HG03066 (cell line): ENCODE results near the gene HLA-DMA.

Experiments
- ATAC-seq: cut with Tn5 transposase; IDR thresholded peaks from one replicate; pipeline ENCODE4 v1.9.1; 2021; ENCODE audit warnings: low read depth; ENCODE audit not compliant: unreplicated experiment

The HLA-DMA gene

DNA sequence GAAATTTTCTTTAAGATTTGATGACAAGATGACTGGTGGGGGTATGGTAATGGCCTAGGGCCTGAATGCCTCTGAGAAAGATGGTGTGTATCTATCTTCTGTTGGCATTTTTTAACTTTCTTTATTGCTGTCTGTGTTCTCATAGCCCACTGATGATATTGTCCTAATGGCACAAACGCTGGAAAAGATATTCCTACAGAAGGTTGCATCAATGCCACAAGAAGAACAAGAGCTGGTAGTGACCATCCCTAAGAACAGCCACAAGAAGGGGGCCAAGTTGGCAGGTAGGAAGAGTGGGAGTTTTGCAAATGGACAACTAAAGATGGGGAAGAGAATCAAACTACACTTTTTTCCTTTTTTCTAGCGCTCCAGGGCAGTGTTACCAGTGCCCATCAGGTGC is 23.0 kb upstream of the HLA-DMA start:
- ATAC-seq: no peak

DNA sequence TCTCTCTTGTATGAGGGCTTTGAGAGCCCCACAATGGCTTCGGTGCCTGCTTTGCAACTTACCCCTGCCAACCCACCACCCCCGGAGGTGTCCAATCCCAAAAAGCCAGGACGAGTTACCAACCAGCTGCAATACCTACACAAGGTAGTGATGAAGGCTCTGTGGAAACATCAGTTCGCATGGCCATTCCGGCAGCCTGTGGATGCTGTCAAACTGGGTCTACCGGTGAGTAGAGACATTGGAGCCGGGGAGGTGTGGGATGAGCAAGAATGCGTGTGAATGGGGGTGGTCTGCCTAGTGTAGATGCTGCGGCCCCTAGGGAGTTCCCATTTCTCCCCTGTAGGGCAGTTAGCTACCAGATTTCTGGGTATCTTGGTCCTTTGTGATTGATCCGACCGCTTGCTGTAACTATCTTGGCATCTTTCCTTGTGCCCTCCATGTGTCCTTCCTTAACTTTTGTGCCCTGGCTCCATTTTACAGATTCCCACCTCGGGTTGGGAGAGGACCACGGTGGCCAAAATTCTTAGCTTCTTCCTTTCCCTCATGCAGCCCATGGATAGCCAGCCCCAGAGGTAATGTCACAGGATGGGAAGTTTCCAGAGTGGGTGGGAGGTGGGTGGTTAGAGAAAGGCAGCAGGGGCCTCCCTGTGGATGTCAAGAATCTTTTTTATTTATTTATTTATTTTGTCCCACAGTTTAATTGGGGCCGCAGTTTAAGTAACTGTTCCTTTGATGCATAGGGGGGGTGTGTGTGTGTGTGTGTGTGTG is 21.8 kb upstream of the HLA-DMA start:
- no peak for ATAC-seq

DNA sequence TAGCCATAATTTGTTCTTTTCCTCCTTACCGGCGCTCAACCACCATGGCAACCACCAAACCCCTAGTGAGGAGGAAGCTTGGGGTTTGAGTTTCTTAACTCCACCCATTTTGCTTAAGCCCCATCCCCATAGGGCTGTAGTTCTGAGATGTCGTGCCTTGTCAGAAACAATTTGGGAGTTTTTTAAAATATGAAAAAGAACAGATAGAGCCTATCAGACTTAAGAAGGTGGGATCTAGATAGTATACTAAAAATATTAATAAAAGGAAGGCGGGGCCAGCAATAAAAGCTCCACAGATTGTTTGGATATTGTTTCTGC is 21.1 kb upstream of the HLA-DMA start:
- ATAC-seq: no peak

DNA sequence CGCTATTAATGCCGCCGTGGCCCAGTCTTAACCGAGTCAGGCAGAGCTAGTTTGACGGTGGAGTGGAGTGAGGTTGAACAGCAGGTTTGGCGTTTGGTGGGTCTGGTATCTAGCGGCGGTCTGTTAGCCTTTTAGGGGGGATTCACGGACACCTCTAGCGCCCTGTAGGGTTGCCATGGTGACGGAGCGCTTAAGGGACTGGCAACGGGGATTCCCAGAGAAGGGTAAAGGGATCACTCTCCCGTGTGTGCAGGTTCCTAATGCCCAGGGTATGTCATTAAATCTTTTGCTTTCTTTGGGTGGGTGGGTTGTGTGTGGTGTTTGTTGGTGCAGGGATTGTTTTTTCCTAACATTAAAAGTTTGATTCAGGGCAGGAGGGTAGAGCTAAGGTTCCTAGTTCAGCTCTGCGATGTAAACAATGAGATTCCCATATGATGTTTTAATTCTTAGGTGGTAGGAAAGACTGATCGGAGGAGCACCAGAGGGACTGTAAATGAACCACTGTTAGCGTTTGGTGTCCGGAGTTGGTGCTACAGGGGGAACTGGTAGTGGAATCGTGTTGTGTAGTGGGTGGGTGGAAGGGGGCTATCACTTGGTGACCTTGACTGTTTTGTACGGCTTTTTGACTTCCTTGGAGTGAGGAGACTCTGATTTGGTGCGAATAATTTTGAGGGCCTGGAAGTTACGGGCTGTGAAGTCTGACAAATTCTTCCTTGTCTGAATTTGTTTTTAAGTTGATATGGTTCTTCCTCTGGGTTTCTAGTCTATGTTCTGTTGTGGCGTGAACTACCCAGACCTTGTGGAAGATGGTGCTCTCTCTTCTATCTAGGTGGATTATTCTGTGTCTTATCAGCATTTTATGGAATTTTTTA is 20.5 kb upstream of the HLA-DMA start:
- ATAC-seq: no peak

DNA sequence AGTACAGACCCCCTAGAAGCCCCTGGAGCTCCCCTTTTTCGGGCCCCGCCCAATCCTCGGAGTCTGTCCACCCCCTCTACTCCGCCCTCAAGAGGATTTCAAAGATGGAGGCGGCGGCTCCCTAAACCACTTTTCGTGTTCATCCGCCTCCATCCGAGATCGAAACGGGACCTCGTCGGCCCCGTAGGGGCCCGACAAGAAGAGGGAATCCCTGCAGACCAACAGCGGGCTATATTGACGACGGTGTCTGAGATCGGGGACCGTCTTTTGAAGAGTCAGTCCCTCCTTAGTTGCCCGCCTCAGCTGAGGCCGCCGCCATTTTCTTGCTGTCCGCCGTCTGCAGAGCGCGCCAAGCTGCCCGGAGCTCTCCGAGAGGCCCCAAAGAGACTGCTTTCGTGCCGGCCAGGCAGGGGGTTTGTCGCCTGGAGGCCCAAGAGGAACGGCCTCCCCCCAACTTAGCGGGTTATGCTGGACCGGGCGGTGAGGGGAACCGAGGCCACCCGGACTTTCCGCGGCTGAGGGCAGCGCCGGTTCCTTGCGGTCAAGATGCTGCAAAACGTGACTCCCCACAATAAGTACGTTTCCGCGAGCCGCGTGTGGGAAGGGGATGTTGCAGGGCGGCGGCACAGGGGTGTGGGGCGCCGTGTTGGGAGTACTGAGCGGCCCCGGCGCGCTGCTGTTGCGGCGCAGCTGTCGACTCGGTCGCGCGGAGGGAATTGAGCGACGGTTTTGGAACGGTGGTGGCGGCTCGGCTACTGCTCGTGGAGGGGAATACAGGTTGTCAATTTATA is 19.7 kb upstream of the HLA-DMA start:
- ATAC-seq: no peak

DNA sequence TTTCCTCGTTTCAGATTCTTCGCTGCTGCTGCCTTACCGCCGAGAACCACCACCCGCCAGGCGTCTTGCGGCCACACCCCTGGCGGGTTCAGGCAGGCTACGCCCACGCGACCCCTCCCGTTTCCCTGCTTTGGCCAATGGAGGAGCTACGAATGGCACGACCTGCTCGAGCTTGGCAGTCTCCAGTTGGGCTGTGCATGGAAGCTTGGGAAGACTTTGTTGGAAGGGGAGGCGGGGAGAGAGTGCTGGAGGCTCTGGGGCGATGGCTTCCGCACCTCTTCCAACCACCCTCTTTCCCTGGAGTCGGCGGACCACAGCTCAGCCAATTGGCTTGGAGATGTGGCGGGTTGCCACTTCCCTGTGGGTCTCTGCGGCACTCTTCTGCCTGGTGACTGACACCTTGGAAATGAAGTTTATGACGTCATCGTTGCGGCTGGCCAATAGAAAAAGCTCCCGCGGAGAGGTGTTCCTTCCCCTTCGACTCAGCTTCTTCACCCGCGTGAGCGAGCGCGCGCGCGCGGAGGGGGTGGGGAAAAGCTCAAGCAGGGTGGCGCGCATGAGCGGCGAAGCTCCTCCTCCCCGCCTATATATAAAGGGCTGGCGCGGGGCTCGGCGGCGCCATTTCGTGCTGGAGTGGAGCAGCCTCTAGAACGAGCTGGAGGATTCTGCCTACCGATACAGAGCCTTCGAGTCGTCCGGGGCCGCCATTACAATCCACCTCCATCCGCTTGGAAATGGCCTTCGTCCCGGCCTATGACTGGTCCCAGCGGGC is 18.9 kb upstream of the HLA-DMA start:
- peak; percentile 46 for ATAC-seq

DNA sequence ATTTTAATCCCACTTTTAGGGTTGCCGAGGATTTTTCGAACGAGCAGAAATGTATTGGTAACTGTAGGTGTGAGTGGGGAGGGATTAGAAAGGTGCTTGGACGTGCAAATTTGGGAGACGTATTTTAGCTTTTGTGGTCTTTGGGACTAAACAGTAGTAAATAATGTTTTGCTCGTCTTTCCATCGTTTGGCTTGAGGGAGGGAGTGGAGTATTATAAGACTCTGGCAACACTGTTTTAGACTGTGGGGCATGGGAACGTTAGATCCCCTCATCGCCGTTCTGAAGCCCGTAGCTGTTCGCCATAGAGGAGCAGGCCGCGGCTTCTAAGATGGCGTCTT is 18.3 kb upstream of the HLA-DMA start:
- no peak for ATAC-seq

DNA sequence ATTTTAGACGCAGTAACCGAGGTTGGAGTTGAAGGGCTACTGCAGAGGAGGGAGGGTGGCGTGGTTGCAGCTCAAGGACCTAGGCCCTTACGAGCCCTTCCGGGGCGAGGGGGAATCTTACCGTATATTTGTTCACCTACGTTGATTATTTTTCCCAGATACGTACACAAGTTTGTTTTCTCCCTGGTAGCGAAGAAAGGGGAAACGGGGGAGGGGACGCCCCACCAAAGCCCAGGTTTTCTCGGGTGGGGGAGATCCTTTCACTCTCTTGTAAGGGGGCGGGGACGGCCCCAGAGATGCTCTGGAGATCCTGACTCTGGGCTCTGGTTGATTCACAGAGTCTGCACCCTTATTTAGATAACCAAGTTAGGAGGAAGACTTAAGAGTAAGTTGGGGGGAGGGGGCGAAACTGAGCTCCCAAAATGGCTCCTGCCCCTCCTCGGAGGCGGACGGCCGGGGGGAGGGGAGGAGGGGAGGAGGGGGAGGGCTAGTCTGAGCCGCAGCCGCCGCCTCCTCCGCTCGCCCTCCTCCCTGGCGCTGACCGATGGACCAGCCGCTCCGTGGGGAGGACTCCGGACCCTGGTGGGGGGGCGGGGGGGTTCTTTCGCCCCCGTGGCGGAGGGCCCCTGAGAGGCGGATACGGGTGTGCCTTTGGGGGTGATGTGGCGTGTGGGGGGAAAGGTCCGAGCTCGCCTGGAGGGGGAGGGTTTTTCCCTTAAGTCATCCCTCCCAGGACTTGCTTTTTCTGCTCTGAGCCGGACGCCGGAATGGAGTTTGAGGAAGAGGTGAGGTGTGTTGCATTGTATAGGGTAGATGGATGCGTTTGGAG is 17.7 kb upstream of the HLA-DMA start:
- ATAC-seq: no peak

DNA sequence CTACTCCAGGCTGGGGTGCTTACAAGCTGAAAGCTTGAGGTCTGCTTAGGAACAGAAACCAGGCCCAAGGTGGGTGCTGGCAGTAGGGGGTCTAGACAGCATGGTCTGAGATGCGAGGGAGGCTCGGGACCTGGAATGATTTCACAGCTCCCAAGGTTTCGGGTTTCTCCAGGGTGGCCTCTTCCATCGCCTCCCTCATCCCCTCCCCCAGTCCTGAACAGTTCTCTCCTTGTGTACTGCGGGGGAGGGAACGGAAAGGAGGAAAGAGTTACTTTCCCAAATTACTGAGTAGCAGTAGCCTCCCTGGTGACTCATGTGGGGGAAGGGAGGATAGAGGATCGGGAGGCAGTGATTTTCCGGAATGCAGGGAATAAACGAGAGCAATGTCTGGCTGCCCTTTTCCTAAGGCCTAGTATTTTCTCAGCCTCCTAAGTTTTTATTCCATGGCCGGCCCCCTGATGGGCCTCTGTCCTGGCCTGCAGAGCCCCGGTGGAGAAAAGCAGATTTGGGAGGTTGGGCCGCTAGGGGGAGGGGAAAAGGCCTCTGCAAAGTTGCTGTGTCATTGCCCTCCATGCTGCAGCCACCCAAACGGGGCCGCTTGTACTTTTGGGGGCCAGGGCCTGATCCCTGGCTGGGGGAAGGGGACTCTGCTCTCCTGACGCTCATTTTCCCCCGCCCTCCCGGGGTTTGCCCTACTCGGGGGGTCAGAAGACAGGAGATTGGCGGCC is 17.0 kb upstream of the HLA-DMA start:
- no peak for ATAC-seq

DNA sequence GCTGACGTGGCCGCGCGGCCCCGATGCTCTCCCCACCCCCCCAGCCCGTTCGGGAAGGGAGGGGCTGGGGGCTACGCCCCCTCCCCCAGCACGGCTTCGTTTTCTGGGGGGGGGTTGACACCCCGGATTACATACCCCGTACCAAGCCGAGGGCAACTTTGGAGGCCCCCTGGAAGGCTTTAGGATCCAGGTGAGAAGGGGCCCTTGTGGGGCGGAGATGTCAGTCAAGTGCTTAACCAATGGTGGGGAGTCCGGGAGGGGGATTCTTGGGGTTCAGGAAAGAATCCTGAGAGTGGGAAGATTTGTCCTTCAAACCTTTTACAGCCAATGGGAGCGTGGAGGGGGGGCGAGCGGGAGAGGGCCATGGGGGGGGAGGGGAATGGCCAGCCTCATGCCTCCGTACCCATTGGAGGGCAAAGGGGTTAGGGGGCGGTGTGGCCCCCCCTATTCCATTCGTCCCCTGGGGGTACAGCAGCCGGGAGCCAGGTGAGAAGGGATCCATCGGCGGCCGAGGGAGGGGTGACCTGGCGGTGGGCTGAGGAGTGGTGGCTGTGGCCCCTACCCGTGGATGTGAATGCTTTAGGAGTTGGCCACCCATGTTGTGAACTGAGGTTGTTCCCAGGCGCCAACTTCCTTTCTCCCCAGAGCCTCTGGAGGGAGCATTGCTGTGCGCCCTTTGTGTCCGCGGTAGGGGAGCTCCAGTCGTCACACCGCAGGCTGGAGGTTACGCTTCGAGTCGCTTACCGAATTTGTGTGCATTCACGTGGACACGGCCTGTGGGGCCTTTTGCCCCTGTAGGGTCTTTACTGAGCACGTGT is 16.2 kb upstream of the HLA-DMA start:
- ATAC-seq: no peak

DNA sequence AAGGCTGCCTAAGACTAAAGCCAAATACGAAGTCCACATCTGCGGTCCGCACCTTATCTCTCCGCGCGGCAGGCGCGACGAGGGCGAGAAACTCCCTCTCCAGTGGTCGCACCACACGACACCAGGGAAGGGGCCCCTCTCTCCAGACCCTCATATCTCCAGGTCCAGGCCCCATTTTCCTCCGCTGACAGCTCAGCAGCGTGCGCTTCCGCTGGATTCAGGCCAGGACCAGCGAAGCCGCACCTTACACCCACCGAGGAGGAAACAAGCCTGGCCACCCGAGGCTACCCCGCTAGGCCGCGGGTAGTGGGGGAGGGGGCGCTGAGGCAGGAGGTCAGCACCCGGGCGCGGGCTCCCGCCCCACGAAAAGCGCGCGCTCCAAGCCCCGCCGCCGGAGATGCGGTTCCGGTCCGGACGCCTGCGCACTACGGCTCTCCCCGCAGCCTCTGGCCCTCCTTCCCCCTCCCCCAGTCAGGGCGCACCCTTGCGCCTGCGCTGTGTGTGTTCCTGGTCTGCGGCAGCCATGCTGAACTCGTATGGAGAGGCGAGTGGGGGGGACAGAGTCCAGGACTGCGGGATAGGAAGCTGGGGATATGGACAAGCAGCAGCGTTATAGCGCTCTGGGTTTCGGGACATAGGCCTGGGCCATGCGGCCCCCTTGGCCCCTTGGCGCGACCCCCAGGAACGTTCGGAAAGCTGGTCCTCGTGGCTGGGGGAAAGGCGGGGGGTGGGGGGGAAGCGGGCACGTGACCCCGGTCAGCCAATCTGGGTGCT is 15.4 kb upstream of the HLA-DMA start, which contains the start of gene BRD2:
Gene BRD2 (plus strand): TSS at position 502 of the 774 bp plus-strand sequence. CDS start 4,305 bp downstream, outside the sequence.
- peak; percentile 26 for ATAC-seq

DNA sequence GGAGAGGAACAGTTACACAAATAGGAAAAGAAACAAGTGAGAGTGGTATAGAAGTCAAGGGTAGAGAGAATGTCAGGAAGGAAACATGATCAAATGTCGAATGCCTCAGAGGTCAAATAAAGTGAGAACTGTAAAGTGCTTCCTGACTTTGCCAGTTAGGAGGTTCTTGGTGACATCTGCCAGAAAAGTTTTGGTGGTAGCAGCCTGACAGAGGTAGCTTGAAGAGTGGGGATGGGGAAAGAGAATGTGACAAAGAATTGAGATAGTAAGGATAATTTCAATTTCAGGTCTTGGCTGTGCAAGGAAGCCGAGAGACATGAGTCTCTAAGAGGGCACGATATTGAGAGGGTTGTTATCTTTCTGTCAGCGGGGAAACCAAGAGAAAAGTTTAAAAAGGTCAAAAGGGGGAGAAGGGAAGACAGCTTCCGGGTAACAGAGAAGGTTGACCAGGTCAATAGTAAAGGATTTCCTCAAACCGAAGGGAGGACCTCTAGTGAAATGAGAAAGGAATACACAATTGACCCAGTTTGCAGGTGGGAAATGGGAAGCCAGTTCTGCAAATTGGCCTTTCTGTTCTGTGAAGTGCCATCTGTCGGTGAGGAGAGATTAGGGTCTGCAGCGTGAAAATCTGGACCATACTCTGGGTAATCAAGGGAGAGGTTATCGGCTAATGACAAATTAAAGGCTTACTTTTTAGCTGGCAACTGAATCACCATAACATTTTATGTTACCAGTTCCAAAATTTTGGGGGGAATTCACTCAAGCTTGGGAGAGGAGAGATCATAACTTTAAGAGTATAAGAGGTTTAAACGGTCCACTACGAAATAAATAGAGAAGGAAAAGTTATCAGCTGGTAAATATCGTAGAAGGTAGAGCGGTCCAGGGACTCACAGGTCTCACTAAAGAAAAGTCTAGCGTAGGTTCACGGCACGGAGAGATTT is 14.5 kb upstream of the HLA-DMA start:
- no peak for ATAC-seq

DNA sequence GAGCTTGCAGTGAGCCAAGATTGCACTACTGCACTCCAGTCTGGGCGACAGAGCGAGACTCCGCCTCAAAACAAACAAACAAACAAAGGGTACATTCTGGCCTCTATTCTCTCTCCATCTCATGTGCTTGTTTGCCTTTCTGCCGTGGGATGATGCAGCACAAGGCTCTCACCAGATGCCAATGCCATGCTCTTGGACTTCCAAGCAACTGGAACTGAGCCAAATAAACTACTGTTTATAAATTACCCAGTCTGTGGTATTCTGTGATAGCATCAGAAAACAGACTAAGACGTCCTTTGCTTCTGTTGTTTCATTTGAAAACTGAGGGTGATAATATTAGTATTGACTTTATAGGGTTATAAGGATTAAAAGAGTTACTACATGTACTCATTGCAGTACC is 11.9 kb upstream of the HLA-DMA start:
- ATAC-seq: no peak

DNA sequence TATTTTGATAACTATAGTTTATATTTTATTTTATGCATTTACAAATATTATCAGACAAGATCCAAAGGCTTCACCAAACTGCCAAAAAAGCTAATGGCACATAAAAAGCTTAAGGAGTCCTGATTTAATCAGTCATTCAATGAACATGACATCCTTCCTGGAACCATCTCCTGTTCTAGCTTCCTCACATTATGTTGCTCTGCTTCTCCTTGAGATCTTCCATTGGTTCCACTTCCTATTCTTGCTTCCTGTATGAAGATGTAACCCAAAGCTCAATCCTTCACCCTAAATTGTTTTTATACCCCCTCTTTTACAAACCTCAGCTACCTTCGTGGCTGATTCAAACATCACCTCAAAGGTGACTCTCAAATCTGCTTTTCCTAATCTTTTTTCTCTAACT is 11.0 kb upstream of the HLA-DMA start:
- ATAC-seq: no peak

DNA sequence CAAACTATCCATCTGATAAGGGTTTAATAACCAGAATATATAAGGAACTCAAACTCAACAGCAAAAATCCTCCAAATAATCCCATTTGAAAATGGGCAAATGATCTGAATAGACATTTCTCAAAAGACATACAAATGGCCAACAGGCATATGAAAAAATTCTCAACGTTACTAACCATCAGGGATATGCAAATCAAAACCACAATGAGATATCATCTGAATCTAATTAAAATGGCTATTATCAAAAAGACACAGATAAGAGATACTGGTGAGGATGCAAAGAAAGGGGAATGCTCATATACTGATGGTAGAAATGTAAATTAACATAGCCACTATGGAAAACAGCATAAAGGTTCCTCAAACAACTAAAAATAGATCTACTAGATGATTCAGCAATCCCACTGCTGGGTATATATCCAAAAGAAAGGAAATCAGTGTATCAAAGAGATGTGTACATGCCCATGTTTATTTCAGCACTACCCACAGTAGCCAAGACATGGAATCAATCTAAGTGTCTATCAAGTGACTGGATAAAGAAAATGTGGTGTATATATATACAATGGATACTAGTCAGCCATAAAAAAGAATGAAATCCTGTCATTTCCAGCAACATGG is 9.4 kb upstream of the HLA-DMA start:
- no peak for ATAC-seq

DNA sequence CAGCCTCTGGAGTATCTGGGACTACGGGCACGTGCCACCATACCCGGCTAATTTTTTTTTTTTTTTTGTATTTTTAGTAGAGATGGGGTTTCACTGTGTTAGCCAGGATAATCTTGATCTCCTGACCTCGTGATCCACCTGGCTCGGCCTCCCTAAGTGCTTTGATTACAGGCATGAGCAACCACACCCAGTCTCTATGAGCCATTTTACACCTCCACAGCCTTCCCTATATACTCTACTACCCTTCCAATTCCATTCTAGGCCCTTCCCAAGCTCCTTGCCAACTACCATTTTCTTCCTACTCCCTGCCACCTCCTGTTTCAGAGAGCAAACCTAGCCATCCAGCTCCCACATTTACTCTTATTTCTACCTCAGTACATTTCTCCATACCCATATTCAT is 7.7 kb upstream of the HLA-DMA start:
- no peak for ATAC-seq
